ENCODE measurements around the gene RNASEH2B. TPM values are rescaled to one million over a fixed set of nuclear protein-coding genes. Genes with fewer than 3 reads are reported as not detected.

Gene RNASEH2B
- polyA plus RNA-seq, 3 donors, result 30.9 to 71.5 (median 65.9) TPM

GRCh38 chr13:50945669-50946068 is 36.1 kb downstream of the RNASEH2B start:
- intact Hi-C loops (cut with micrococcal nuclease), result no loop called here
- no CpG with 5 or more reads among the region's 1 CpG for WGBS (ENCODE audit: insufficient coverage)
- Histone ChIP-seq H3K9ac (ENCODE audit: insufficient read depth, low read length, poor library complexity, severe bottlenecking) (no peak overlapping the region), H3K4me2 (replicated peaks; ENCODE audit: extremely low read depth, low read length, poor library complexity, severe bottlenecking) (no peak overlapping the region), H3K36me3 (replicated peaks in 1 of 2; ENCODE audit: control insufficient read depth in 1 of 2, insufficient read depth in 2 of 2, low read length in 2 of 2) (peaks cover 57 to 92% of the 10 kb centered on the region in 2 donors), H3K4me1 (ENCODE audit: control insufficient read depth in 1 of 2, insufficient read depth in 2 of 2, low read length in 2 of 2) (no peaks in the 10 kb centered on the region), H3K27me3 (ENCODE audit: control insufficient read depth in 2 of 2, insufficient read depth in 2 of 2, low read length in 2 of 2) (no peaks in the 10 kb centered on the region), H3K27ac (ENCODE audit: low read depth in 1 of 2, low read length in 2 of 2) (no peak overlapping the region), H2AFZ (ENCODE audit: insufficient read depth, low read depth, low read length, poor library complexity, severe bottlenecking) (no peak overlapping the region), H3K4me3 (replicated peaks in 1 of 3; ENCODE audit: low read depth in 2 of 3, low read length in 3 of 3) (no peak overlapping the region), H4K20me1 (ENCODE audit: insufficient read depth, low read length) (no peaks in the 10 kb centered on the region), H3K79me2 (ENCODE audit: insufficient read depth, low read length) (peaks cover 6% of the 10 kb centered on the region), H3K9me3 (replicated peaks in 1 of 2; ENCODE audit: control insufficient read depth in 1 of 2, insufficient read depth in 1 of 2, low read length in 2 of 2) (no peaks in the 10 kb centered on the region)
- H3K4me3 Mint-ChIP-seq, result no peak overlapping the region
- peaks cover 67 to 77% of the 10 kb centered on the region in 2 donors for H3K36me3 Mint-ChIP-seq
- peaks cover 2% of the 10 kb centered on the region for H3K4me1 Mint-ChIP-seq
- no peaks in the 10 kb centered on the region for H3K9me3 Mint-ChIP-seq
- DNase-seq, result no peak
- peaks cover 0 to 3% (median 0%) of the 10 kb centered on the region in 3 donors for H3K27me3 Mint-ChIP-seq (ENCODE audit: low read depth in 3 of 3)
- no peak for TF ChIP-seq CTCF (IDR thresholded peaks at IDR 0.05)
- H3K27ac Mint-ChIP-seq, result no peak overlapping the region

DNA sequence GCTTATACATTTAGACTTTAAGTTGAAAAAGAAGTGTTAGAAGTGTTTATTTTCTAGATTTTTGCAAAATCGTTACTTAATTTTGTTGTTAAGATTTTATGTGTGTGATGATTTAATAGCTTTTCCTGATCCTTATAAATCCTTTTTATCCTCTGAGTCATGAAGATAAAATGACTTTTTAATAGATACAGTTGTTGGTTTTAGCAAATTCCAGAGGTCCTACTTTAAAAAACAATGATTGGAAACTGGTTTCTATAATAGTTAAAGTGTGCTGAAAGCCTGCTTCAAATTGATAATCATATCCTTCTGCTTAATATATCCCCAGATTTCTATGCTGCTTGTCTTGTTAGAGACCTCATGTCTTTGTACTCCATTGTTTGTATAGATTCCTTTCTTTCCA is 39.0 kb downstream of the RNASEH2B start:
- H3K9me3 ChIP-seq (replicated peaks in 1 of 2; ENCODE audit: control insufficient read depth in 1 of 2, insufficient read depth in 1 of 2, low read length in 2 of 2), result no peaks in the 10 kb centered on the region
- no peak overlapping the region for H3K9ac ChIP-seq (ENCODE audit: insufficient read depth, low read length, poor library complexity, severe bottlenecking)
- H3K79me2 ChIP-seq (ENCODE audit: insufficient read depth, low read length), result peaks cover 6% of the 10 kb centered on the region
- H3K36me3 ChIP-seq (replicated peaks in 1 of 2; ENCODE audit: control insufficient read depth in 1 of 2, insufficient read depth in 2 of 2, low read length in 2 of 2), result peaks cover 62 to 92% of the 10 kb centered on the region in 2 donors
- no peak overlapping the region for H3K27ac Mint-ChIP-seq
- H3K27ac ChIP-seq (ENCODE audit: low read depth in 1 of 2, low read length in 2 of 2), result no peak overlapping the region
- H3K4me3 Mint-ChIP-seq, result no peak overlapping the region
- H3K4me3 ChIP-seq (replicated peaks in 1 of 3; ENCODE audit: low read depth in 2 of 3, low read length in 3 of 3), result no peak overlapping the region
- H3K4me1 ChIP-seq (ENCODE audit: control insufficient read depth in 1 of 2, insufficient read depth in 2 of 2, low read length in 2 of 2), result no peaks in the 10 kb centered on the region
- H3K4me2 ChIP-seq (replicated peaks; ENCODE audit: extremely low read depth, low read length, poor library complexity, severe bottlenecking), result no peak overlapping the region
- TF ChIP-seq CTCF (IDR thresholded peaks at IDR 0.05), result no peak
- no peaks in the 10 kb centered on the region for H3K27me3 ChIP-seq (ENCODE audit: control insufficient read depth in 2 of 2, insufficient read depth in 2 of 2, low read length in 2 of 2)
- WGBS (ENCODE audit: insufficient coverage), result no CpG with 5 or more reads among the region's 1 CpG
- peaks cover 2% of the 10 kb centered on the region for H3K4me1 Mint-ChIP-seq
- no peak for DNase-seq
- H3K9me3 Mint-ChIP-seq, result no peaks in the 10 kb centered on the region
- intact Hi-C loops (cut with micrococcal nuclease), result no loop called here
- no peaks in the 10 kb centered on the region for H4K20me1 ChIP-seq (ENCODE audit: insufficient read depth, low read length)
- H3K36me3 Mint-ChIP-seq, result peaks cover 67 to 82% of the 10 kb centered on the region in 2 donors
- H3K27me3 Mint-ChIP-seq (ENCODE audit: low read depth in 3 of 3), result peaks cover 0 to 3% (median 0%) of the 10 kb centered on the region in 3 donors
- H2AFZ ChIP-seq (ENCODE audit: insufficient read depth, low read depth, low read length, poor library complexity, severe bottlenecking), result no peak overlapping the region

All from CD14-positive monocyte (primary cell).